ENCODE results near the gene MUC5AC.

MUC5AC gene

DNA sequence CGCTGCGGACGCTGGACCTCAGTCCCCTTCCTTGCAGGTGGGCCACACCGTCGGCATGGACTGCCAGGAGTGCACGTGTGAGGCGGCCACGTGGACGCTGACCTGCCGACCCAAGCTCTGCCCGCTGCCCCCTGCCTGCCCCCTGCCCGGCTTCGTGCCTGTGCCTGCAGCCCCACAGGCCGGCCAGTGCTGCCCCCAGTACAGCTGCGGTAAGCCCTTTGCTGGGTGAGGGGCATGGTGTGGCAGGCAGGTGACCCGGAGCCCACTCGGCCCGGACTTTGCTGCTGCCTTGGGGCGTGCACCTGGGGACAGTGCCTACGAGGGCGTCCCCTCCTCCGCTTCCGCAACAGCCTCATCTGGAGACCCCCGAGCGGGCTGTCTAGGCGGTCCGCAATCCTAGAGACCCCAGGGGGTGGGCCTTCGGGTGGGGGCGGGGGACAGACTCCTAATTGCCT lies 39.7 kb downstream of the MUC5AC start:
- DNase-seq (ENCODE audit: low read depth) = no peak

DNA sequence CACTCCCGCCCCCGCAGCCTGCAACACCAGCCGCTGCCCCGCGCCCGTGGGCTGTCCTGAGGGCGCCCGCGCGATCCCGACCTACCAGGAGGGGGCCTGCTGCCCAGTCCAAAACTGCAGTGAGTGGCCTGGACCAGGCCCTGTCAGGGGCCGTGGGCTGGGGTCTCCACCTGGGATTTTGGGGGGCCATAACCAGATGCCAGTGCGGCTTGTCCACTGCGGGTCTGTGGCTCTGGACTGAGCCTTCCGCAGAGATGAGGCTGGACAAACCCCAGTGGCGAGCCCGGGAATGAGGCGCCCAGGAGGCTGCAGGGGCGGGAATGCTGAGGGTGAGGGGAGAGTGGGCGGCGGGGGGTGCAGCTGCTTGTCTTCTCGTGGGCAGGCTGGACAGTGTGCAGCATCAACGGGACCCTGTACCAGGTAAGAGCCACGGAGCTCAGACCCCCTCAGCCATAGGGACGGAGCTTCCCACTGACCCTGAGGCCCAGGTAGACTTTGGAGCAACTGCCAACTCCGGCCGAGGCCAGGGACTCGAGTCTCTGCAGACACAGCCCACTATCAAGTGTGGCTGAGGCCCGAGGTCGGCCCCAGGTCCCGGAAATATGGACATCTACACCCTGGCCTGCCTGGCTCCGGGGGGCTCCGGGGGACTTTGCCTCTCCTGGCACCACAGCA lies 40.3 kb downstream of the MUC5AC start:
- no peak for DNase-seq (ENCODE audit: low read depth)

DNA sequence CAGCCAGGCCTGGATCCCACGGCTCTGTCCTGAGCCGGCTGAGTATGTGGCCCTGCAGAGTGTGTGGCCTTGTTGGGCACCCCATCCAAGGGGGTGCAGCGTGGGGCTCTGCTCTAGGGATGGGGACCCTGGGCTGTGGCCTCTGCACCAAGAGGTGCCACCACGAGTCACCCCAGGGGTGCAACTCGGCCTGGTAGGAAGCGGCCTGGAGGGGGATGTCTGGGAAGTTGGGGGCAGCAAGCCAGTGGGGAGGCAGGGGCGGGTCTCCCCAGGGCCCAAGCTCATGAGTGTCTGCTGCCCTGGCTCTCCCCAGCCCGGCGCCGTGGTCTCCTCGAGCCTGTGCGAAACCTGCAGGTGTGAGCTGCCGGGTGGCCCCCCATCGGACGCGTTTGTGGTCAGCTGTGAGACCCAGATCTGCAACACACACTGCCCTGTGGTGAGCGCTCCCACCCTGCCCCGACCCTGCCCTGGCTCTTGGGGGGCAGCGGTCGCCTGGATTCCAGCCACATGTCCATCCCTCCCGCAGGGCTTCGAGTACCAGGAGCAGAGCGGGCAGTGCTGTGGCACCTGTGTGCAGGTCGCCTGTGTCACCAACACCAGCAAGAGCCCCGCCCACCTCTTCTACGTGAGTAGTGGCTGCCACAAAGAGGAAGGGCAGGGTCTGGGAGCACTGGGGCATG lies 40.9 kb downstream of the MUC5AC start:
- no peak for DNase-seq (ENCODE audit: low read depth)

DNA sequence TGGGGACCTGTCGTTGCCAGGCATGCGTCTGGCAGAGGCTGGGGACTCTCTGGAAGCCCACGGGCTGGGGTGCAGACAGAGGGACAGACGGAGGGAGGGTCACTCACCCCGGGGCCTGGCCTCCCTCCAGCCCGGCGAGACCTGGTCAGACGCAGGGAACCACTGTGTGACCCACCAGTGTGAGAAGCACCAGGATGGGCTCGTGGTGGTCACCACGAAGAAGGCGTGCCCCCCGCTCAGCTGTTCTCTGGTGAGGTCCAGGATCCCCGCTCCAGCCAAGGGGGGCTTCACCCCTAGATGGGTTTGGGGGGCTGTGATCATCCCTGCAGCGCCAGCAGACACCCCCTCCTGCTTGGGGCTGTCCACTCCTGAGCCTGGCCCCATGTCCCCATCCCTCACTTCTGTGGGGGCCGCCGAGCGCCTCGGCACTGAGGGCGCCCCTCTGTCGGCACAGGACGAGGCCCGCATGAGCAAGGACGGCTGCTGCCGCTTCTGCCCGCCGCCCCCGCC lies 41.5 kb downstream of the MUC5AC start:
- no peak for DNase-seq (ENCODE audit: low read depth)

DNA sequence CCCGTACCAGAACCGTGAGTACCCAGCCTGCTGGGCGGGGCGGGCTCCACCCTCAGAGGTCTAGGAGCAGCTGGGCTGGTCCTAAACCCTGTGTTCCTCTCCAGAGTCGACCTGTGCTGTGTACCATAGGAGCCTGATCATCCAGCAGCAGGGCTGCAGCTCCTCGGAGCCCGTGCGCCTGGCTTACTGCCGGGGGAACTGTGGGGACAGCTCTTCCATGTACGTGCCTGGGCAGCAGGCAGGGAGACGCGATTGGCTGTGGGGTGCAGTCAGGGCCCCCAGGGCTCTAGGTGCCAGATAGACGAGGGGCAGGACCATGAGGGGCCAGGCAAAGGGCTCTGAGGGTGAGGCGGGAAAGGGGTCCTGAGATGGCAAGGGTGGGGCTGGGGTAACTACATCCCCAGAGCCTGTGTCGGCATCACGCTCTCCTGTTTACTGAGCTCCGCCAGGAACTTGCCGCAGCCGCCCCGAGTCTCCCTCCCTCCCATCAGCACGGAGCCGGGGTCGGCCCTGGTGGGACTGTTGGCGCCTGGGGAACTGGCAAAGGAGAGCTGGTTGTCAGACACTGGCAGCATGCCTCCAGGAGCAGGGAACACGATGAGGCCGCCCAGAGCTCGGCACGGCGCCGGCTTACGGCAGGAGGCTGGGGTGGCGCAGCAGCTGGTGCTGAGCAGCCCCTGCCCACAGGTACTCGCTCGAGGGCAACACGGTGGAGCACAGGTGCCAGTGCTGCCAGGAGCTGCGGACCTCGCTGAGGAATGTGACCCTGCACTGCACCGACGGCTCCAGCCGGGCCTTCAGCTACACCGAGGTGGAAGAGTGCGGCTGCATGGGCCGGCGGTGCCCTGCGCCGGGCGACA lies 42.2 kb downstream of the MUC5AC start:
- DNase-seq (ENCODE audit: low read depth) = no peak

DNA sequence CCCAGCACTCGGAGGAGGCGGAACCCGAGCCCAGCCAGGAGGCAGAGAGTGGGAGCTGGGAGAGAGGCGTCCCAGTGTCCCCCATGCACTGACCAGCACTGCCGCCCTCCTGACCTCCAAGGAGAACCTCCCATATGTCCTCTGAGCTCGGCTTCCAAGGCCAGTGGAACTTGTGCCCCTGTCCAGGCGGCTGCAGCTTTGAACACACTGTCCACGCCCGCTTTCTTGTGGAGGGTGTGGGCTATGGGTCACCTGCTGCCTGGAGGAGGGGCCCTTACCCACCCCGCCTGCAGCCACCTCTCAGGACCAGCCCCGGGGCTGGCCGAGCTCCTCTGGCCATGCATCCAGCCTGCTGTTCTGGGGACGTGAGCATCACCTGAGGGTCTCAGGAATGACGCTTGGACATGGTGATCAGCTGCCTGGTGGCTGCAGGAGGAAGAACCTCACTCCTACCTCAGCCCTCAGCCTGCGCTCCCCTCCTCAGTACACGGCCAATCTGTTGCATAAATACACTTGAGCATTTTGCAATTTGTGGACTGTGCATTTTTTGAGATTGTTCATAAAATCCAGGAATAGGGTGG lies 42.9 kb downstream of the MUC5AC start:
- no peak for DNase-seq (ENCODE audit: low read depth)

DNA sequence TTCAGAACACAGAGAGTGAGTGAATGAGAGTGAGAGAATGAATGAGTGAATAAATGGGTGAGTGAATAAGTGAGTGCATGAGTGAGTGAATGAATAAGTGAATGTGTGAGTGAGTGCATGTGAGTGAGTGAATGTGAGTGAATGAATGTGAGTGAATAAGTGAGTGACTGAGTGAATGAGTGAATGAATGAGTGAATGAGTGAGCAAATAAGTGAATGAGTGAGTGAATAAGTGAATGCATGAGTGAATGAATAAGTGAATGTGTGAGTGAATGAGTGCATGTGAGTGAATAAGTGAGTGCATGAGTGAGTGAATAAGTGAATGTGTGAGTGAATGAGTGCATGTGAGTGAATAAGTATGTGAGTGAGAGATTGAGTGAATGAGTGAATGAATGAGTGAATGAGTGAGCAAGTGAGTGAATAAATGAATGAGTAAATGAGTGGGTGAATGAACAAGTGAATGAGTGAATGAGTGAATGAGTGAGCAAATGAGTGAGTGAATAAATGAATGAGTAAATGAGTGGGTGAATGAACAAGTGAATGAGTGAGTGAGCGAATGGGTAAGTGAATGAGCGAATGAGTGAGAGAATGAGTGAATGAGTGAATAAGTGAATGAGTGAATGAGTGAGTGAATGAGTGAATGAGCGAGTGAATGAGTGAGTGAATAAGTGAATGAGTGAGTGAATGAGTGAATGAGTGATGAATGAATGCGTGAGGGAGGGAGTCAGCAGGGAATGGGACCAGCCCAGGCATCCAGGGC lies 43.8 kb downstream of the MUC5AC start:
- DNase-seq (ENCODE audit: low read depth) = peak; percentile 14

DNA sequence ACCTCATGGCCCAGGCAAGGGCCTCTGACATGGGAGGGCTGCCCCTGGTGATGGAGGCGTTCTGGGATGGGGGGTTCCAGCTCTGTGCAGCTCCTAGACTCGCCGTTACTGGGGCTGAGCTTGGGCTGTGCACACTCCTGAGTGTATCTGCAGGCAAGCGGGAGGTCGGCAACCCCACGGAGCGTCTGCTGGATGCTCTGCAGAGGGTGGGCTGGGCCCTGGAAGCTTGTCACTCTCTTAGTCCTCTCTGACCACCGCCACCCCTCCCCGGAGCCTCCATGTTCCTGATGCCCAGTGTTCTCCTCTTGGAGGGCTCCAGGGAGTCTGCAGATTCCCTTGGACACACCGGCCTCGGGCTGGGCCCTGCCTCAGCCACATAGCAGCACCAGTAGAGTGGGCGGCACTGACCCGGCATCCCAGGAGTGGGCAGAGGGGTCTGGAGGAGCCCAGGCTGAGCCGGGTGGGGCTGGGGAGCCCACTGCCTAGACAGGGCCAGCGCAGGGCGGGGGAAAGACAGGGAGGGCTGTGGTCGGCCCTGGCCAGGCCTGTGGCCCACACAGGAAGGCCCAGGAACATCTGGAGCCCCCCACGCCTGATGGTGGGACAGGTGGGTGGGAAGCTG lies 44.5 kb downstream of the MUC5AC start:
- no peak for DNase-seq (ENCODE audit: low read depth)

DNA sequence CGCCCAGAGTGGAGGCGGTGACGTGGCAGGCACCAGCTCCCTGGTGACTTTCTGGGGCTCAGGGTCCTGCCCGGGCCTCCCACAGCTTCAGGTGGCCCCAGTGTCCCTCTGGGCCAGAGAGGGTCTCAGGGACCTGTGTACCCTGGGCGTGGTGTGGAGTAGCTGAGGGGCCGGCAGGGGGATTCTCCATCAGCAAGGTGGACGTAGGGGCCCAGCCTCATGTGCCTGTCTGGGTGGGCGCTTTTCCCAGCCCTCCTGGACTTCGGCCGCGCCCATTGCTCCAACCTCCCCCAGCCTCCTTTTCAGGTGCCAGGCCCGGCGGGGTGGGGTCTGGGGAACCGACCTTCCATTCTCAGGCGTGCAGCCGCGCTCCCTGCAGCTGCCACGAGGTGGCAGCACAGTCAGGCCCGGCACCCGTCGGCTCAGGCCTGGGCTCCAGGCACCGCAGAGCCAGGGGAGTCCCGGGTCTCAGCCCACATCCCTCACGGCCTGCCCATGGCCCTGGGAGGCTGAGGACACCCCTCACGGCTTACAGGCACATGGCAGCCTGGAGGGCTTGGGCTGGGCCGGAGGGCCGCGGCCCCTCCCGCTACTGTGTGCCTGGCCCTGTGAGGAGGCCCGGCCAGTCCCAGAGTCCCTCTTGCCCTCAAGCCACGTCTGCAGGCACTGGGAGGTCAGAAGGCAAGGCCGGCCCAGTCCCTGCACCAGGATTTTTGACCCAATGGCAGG lies 45.2 kb downstream of the MUC5AC start:
- DNase-seq (ENCODE audit: low read depth) = peak; percentile 3

DNA sequence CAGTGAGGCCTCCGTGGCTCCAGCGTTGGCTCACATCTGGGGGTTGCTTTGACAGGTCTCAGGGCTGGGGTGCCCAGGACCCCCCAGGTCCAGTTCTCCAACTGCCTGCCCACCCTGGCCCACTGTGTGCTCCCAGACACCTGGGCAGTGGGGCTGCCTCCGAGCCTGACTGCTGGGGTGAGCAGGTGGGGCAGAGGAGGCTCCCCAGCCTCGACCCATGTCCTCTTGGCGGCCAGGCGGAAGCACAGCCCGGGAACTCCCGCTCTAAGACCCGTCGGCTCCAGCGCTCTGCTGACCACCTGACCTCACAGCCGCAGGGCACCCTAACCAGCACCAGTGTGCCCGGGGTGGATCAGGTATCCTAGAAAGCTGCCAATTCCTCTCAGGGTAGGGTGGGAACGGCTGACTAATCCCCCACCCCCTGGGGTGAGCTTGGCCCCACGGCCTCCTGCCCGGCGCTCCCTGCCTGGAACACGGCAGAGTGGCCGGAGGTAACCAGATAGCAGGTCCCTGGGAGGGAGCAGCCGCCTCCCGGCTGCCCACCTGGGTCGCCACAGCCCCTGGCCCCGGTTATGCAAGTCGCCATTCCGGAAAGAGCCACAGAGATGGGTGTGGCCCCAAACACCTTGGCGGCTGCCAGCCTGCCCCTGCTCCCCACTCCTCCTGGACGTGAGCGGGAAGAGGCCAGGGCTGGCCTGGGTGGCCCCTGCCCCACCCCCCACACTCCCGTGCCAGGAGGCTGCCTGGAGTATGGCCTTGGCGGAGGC lies 45.9 kb downstream of the MUC5AC start:
- no peak for DNase-seq (ENCODE audit: low read depth)

DNA sequence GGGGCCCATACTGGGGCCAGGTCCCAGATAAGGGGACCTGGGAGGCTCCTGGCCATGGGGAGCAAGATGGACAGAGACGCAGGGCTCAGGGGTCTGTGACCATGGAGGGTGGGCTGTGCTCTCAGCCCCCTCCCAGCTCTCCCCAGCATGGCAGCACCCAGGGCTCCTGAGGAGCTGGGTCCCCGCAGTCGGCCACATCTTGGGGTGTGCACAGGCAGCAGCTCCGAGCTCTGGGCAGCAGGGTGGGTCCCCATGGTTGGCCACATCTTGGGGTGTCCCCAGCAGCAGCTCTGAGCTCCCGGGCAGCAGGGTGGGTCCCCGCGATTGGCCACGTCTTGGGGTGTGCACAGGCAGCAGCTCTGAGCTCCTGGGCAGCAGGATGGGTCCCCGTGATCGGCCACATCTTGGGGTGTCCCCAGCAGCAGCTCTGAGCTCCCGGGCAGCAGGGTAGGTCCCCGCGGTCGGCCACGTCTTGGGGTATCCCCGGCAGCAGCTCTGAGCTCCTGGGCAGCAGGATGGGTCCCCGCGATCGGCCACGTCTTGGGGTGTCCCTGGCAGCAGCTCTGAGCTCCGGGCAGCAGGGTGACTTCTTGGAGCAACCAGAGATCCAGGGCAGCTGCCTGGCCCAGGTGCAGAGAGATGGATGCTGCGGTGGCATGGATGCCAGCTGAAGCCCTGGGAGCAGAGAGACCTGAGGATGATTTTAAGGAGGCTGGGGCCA lies 46.8 kb downstream of the MUC5AC start:
- DNase-seq (ENCODE audit: low read depth) = no peak

DNA sequence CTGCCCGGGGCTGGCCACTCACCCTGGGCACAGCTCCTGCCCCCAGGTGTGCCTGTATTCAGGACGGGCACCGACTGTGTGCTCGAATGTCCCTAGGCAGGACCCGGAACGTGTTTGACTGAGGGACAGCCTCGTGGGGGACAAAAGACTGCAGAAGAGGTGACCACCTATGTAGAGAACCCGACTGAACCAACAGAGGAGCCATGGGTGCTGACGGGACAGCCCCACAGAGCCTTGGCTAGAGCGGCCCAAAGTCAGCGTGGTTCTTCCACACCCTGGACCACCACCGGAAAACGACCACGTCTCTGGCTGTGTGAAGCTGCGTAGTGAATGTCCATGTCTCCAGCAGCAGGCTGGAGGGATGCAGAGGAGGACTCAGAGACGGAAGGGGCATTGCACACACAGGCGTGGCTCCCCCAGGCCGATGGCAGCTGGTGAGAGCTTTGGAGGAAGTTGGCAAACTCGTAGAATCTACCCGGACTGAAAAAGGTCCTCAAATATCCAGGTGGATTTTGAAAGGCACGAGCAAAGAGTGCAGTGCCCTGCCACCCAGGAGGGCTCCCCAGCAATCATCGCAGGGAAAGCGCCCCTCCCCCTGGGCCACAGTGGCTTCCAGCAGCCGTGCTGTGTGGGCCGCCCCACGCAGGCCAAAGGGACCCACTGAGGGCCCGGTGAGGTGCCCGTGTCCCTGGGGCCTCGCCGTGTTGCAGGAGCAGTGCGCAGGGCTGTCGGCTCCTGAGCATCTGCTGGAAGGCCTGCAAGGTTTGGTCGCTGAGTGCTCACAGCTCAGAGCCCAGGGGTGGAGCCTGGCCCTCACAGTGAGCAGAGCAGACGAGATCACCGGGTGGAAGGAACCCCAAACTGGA lies 47.6 kb downstream of the MUC5AC start:
- DNase-seq (ENCODE audit: low read depth) = no peak

DNA sequence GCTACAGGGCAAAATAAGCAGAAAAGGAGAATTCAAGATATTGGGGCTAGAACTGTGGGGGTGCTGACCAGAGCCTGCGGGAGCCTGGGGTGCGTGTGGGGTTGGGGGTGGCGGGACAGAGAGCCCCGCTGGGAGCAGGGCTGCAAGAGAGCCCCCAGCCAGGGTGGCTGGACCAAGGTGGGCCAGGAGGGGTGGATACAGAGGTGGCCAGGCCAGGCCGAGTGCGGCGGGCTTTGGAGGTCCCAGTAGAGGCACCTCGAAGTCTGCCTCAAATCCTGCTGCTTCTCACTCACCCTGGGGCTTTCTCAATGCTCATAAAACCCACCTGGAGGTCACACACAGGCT lies 48.2 kb downstream of the MUC5AC start:
- no peak for DNase-seq (ENCODE audit: low read depth)

DNA sequence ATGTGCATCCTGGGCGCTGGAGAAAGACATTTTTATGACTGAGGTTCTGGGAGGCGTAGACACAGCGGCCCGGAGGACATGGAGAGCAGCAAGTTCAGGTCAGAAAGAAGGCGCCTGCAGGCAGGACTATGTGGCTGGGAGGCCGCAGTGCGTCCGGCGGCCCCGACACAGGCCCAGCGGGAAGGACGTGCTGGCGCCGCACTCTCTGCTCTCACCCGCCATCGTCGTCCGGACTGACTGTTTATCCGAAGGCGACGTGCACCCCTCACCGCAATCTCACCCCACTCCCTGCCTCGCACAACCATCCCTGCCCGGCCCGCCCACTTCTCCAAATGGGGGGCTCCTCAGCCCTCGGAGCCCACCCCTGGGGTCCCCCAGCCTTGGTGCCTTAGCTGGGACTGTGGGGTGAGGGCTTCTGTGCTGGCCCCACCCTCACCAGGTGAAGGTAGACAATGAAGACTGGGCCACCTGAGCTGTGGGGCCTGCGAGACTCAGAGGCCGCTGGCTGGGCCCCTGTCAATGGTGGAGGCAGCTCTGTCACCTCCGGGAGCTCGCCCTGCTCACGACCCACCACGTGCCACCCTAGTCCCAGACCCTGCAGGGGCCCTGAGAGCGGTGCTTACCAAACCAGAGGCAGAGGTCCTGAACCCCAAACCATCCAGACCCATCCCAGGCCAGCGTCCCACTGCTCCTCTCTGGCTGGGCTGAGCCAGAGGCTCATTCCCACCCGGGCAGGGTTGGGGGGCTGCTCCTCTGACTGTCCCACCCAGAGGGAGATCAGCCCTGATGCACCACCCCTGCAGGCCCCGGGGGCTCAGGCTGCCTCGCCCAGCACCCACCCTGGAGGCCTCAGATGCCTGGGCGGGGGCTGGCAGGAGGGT lies 48.9 kb downstream of the MUC5AC start:
- no peak for DNase-seq (ENCODE audit: low read depth)

DNA sequence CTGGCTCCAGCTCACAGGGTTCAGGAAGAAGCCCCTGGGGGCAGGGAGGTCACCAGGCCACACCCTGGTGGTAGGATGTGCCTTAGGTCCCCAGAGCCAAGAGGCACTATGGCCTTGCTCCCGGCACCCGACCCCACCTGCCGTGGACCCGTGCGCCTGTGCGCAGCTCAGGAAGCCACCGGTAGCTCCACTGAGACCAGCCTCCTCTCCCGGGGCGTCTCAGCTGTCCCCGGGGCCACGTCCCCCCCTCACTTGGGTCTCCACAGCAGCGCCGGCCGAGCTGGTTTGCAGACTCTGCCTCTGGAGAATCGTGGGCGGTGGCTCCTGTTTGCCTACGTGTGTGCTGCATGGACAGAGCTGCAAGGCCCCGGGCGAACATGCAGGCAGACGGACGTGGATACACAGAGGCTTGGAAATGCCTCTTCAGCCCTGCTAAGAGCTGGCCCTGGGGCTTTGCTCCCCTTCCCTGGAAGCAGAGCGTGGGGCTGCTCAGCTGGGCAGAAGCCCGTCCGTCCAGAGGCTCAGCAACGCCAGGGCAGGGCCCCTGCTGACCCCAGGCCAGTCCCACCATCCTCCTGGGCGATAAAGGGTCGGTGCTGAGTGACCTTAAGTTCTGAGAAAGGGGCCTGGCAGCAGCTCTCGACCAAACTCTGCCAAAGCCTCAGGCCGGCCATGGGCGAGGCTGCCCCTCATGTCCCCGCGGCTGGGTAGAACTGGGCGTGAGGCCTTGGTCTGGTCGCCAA lies 49.8 kb downstream of the MUC5AC start:
- DNase-seq (ENCODE audit: low read depth) = no peak

DNA sequence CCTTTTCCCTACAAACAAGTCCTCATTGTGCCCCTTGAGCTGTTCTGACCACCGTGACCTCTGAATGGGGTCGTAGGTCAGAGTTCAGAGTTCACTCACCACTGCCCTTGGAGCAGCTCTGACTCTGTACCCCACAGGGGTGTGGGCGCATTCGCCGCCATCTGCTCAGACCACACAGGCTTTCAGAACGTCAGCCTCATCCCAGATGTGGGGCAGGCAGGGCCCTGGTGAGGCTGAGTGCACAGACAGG lies 50.3 kb downstream of the MUC5AC start:
- DNase-seq (ENCODE audit: low read depth) = no peak

All from amniotic epithelial cell (primary cell).